ENCODE data around the gene TNFRSF12A. TPM values are rescaled to one million over a fixed set of nuclear protein-coding genes. Genes with fewer than 3 reads are reported as not detected.

Gene TNFRSF12A
- total and polyA plus RNA-seq, 2 of the 13 experiments (the other 11 are each of a cell fraction or from before 2014, with no cell fraction given) = 61.9 to 66.0 TPM

DNA sequence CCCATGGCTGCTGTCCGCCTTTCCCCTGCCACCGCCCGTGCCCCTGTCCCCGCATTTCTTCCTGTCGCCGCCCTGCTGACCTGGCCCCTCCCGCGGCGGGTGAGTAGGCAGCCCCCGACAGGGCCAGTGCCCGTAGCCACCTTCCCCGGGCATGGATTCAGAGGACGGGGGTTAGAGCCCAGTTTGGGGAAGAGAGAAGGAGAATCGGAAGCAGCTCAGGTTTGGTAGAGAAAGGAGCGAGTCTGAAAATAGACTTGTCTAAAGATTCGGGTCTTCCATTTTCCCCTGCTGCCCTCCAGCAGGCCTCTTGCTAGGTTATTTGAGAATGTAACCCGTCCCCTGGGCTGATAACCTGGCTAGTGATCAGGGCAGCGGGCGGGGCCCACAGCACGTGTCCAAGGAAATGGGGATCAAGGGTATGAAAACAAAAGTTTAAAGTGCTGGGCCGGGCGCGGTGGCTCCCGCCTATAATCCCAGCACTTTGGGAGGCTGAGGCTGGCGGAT, 15.3 kb upstream of the TNFRSF12A start (continued):
- TF ChIP-seq PHF21A (CRISPR knock-in tag; IDR thresholded peaks at IDR 0.05) (peak; percentile 71), ZMYM2 (CRISPR knock-in tag; IDR thresholded peaks at IDR 0.05) (0 out of 2 replicates have a peak, but pooled peaks have one; percentile 3), ZNF260 (CRISPR knock-in tag; IDR thresholded peaks at IDR 0.05; ENCODE audit: borderline replicate concordance, low read depth) (no peak), ZNF616 (CRISPR knock-in tag; IDR thresholded peaks at IDR 0.05; ENCODE audit: low read depth) (no peak), NRL (CRISPR knock-in tag; IDR thresholded peaks at IDR 0.05; ENCODE audit: borderline replicate concordance) (0 out of 2 replicates have a peak, but pooled peaks have one; percentile 35), MED1 (CRISPR knock-in tag; IDR thresholded peaks at IDR 0.05) (peak; percentile 26; the same call in 1 of the 2 replicates), GATAD2A (CRISPR knock-in tag; IDR thresholded peaks at IDR 0.05) (peak; percentile 19; the same call in 1 of the 2 replicates), ZNF362 (CRISPR knock-in tag; IDR thresholded peaks at IDR 0.05; ENCODE audit: borderline replicate concordance) (no peak), HMG20B (CRISPR knock-in tag; conservative IDR thresholded peaks at IDR 0.05) (no peak), ZNF354B (CRISPR knock-in tag; IDR thresholded peaks at IDR 0.05) (no peak), TBX2 (CRISPR knock-in tag; IDR thresholded peaks at IDR 0.05; ENCODE audit: borderline replicate concordance) (0 out of 2 replicates have a peak, but pooled peaks have one; percentile 42), NR0B2 (CRISPR knock-in tag; IDR thresholded peaks at IDR 0.05) (no peak), POLR2A (IDR thresholded peaks at IDR 0.05; ENCODE audit: insufficient read depth in 1 of 2, low read depth in 2 of 2, low read length in 2 of 2) (0 out of 4 replicates have a peak, but pooled peaks of 1 of the 2 experiments have one; percentile 25), POLR2AphosphoS2 (IDR thresholded peaks at IDR 0.05; ENCODE audit: low read depth, low read length) (no peak), HDAC2 (CRISPR knock-in tag; IDR thresholded peaks at IDR 0.05) (peak; percentile 29; the same call in 1 of the 2 replicates), ZFX (CRISPR knock-in tag; IDR thresholded peaks at IDR 0.05; ENCODE audit: low read depth) (peak; percentile 47; the same call in 1 of the 2 replicates), SAP130 (CRISPR knock-in tag; IDR thresholded peaks at IDR 0.05; ENCODE audit: low read depth) (peak; percentile 64), ZNF605 (CRISPR knock-in tag; IDR thresholded peaks at IDR 0.05) (no peak)
- TF ChIP-seq, protein P1, sequence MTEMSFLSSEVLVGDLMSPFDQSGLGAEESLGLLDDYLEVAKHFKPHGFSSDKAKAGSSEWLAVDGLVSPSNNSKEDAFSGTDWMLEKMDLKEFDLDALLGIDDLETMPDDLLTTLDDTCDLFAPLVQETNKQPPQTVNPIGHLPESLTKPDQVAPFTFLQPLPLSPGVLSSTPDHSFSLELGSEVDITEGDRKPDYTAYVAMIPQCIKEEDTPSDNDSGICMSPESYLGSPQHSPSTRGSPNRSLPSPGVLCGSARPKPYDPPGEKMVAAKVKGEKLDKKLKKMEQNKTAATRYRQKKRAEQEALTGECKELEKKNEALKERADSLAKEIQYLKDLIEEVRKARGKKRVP (CRISPR knock-in tag; IDR thresholded peaks at IDR 0.05) = no peak
- TF ChIP-seq, protein P2, sequence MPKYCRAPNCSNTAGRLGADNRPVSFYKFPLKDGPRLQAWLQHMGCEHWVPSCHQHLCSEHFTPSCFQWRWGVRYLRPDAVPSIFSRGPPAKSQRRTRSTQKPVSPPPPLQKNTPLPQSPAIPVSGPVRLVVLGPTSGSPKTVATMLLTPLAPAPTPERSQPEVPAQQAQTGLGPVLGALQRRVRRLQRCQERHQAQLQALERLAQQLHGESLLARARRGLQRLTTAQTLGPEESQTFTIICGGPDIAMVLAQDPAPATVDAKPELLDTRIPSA (CRISPR knock-in tag; IDR thresholded peaks at IDR 0.05; ENCODE audit: borderline replicate concordance) = no peak
- TF ChIP-seq, protein P3, sequence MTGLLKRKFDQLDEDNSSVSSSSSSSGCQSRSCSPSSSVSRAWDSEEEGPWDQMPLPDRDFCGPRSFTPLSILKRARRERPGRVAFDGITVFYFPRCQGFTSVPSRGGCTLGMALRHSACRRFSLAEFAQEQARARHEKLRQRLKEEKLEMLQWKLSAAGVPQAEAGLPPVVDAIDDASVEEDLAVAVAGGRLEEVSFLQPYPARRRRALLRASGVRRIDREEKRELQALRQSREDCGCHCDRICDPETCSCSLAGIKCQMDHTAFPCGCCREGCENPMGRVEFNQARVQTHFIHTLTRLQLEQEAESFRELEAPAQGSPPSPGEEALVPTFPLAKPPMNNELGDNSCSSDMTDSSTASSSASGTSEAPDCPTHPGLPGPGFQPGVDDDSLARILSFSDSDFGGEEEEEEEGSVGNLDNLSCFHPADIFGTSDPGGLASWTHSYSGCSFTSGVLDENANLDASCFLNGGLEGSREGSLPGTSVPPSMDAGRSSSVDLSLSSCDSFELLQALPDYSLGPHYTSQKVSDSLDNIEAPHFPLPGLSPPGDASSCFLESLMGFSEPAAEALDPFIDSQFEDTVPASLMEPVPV (CRISPR knock-in tag; IDR thresholded peaks at IDR 0.05) = no peak
- TF ChIP-seq, protein P4, sequence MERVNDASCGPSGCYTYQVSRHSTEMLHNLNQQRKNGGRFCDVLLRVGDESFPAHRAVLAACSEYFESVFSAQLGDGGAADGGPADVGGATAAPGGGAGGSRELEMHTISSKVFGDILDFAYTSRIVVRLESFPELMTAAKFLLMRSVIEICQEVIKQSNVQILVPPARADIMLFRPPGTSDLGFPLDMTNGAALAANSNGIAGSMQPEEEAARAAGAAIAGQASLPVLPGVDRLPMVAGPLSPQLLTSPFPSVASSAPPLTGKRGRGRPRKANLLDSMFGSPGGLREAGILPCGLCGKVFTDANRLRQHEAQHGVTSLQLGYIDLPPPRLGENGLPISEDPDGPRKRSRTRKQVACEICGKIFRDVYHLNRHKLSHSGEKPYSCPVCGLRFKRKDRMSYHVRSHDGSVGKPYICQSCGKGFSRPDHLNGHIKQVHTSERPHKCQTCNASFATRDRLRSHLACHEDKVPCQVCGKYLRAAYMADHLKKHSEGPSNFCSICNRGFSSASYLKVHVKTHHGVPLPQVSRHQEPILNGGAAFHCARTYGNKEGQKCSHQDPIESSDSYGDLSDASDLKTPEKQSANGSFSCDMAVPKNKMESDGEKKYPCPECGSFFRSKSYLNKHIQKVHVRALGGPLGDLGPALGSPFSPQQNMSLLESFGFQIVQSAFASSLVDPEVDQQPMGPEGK (CRISPR knock-in tag; IDR thresholded peaks at IDR 0.05) = peak; percentile 91

All from HepG2 (cell line).